ENCODE data around the gene FXN.
A peak's percentile ranks its signal among the peaks of the same experiment; 100 is the strongest.

DNA sequence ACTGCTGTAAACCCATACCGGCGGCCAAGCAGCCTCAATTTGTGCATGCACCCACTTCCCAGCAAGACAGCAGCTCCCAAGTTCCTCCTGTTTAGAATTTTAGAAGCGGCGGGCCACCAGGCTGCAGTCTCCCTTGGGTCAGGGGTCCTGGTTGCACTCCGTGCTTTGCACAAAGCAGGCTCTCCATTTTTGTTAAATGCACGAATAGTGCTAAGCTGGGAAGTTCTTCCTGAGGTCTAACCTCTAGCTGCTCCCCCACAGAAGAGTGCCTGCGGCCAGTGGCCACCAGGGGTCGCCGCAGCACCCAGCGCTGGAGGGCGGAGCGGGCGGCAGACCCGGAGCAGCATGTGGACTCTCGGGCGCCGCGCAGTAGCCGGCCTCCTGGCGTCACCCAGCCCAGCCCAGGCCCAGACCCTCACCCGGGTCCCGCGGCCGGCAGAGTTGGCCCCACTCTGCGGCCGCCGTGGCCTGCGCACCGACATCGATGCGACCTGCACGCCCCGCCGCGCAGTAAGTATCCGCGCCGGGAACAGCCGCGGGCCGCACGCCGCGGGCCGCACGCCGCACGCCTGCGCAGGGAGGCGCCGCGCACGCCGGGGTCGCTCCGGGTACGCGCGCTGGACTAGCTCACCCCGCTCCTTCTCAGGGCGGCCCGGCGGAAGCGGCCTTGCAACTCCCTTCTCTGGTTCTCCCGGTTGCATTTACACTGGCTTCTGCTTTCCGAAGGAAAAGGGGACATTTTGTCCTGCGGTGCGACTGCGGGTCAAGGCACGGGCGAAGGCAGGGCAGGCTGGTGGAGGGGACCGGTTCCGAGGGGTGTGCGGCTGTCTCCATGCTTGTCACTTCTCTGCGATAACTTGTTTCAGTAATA lies at the start of gene FXN:
- TF ChIP-seq, protein P1, sequence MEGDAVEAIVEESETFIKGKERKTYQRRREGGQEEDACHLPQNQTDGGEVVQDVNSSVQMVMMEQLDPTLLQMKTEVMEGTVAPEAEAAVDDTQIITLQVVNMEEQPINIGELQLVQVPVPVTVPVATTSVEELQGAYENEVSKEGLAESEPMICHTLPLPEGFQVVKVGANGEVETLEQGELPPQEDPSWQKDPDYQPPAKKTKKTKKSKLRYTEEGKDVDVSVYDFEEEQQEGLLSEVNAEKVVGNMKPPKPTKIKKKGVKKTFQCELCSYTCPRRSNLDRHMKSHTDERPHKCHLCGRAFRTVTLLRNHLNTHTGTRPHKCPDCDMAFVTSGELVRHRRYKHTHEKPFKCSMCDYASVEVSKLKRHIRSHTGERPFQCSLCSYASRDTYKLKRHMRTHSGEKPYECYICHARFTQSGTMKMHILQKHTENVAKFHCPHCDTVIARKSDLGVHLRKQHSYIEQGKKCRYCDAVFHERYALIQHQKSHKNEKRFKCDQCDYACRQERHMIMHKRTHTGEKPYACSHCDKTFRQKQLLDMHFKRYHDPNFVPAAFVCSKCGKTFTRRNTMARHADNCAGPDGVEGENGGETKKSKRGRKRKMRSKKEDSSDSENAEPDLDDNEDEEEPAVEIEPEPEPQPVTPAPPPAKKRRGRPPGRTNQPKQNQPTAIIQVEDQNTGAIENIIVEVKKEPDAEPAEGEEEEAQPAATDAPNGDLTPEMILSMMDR (IDR thresholded peaks at IDR 0.05; ENCODE audit: borderline replicate concordance, extremely low read depth, low read length, poor library complexity, severe bottlenecking) = peak; percentile 85
- TF ChIP-seq EZH2 (IDR thresholded peaks at IDR 0.05; ENCODE audit: borderline replicate concordance, low read depth, low read length, severe bottlenecking) = no peak

Measured in DND-41 (cell line).